ENCODE results near the gene PKP4. TPM values are rescaled to one million over a fixed set of nuclear protein-coding genes. Genes with fewer than 3 reads are reported as not detected.

Gene PKP4
- total RNA-seq, 2 donors from 2014 or later = 90.5 to 102 TPM

DNA sequence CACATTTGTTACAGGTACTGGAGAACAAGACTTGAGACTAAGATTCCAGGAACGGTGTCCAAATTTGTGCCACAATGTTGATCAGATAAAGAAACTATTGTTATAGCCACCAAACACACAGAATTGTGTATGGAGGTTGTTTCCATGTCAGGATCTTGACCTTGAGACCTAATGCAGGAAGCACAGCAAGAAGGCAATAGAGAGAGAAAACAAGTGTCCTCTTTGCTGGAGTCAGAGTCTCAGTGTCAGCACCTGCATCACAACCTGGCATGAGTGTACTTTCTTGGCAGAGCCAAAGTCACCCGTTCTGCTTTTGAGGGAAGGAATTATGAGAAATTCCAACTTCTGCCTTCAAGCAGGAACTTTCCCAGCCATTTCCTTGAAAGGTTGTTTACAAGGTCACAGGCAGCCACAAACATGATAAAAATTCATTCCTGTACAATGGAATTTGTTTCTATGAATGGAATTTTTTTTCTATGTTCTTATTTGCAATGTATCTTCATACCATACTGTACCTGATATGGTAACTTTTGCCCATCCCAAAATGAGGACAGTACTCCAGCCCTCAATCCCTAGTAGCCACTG is 118.4 kb downstream of the PKP4 start:
- H3K27ac Mint-ChIP-seq = no peak overlapping the region

DNA sequence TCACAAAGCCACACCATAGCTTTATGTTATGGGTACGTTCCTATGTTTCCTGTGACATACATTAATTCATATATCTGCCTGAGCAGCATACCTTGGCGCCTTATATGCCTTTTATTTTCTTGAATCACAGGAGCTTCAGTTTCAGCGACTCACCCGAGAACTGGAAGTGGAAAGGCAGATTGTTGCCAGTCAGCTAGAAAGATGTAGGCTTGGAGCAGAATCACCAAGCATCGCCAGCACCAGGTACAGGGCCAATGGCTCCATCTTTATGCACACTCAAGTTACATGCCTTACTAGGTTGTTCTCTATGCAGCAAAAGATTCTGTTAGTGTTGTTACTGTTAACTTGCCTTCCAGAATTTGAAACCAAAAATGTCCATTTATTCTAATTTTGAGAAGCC is 120.4 kb downstream of the PKP4 start:
- H3K9me3 Mint-ChIP-seq = no peaks in the 10 kb centered on the region
- 89 to 91% methylated on average over 2 to 5 of the region's 5 CpGs for WGBS, 2 experiments (ENCODE audit: insufficient coverage in 1 of 2, insufficient read length in 1 of 2)
- H3K4me1 Mint-ChIP-seq = no peaks in the 10 kb centered on the region
- H3K27ac Mint-ChIP-seq = no peak overlapping the region
- Histone ChIP-seq H3K27me3 (ENCODE audit: control insufficient read depth, insufficient read depth, low read length, poor library complexity, severe bottlenecking) (no peaks in the 10 kb centered on the region), H3K27ac (ENCODE audit: low read depth, low read length) (no peak overlapping the region), H3K9ac (ENCODE audit: extremely low read depth, low read length, poor library complexity, severe bottlenecking) (no peak overlapping the region), H3K4me1 (ENCODE audit: control insufficient read depth, insufficient read depth, low read length) (no peaks in the 10 kb centered on the region), H3K4me3 (ENCODE audit: low read length) (no peak overlapping the region), H3K9me3 (ENCODE audit: control insufficient read depth, low read length) (no peaks in the 10 kb centered on the region), H3K36me3 (ENCODE audit: control insufficient read depth, insufficient read depth, low read length) (peaks cover 15% of the 10 kb centered on the region)
- H3K27me3 Mint-ChIP-seq (ENCODE audit: insufficient read depth) = no peaks in the 10 kb centered on the region
- H3K36me3 Mint-ChIP-seq (ENCODE audit: low read depth) = no peaks in the 10 kb centered on the region
- TF ChIP-seq CTCF (conservative IDR thresholded peaks at IDR 0.05) = no peak
- DNase-seq = no peak
- H3K4me3 Mint-ChIP-seq = no peak overlapping the region

More for the DNA sequence above, 118.4 kb downstream of the PKP4 start:
- H3K27me3 Mint-ChIP-seq (ENCODE audit: insufficient read depth) = no peaks in the 10 kb centered on the region
- peaks cover 3% of the 10 kb centered on the region for H3K4me1 Mint-ChIP-seq
- Histone ChIP-seq H3K4me1 (ENCODE audit: control insufficient read depth, insufficient read depth, low read length) (no peaks in the 10 kb centered on the region), H3K36me3 (ENCODE audit: control insufficient read depth, insufficient read depth, low read length) (peaks cover 15% of the 10 kb centered on the region), H3K27ac (ENCODE audit: low read depth, low read length) (no peak overlapping the region), H3K27me3 (ENCODE audit: control insufficient read depth, insufficient read depth, low read length, poor library complexity, severe bottlenecking) (no peaks in the 10 kb centered on the region), H3K4me3 (ENCODE audit: low read length) (no peak overlapping the region), H3K9me3 (ENCODE audit: control insufficient read depth, low read length) (no peaks in the 10 kb centered on the region), H3K9ac (ENCODE audit: extremely low read depth, low read length, poor library complexity, severe bottlenecking) (no peak overlapping the region)
- 98% methylated on average over 2 of the region's 2 CpGs; no CpG with 5 or more reads in 1 of the 2 experiments for WGBS, 2 experiments (ENCODE audit: insufficient coverage in 1 of 2, insufficient read length in 1 of 2)
- no peaks in the 10 kb centered on the region for H3K9me3 Mint-ChIP-seq
- H3K4me3 Mint-ChIP-seq = no peak overlapping the region
- DNase-seq = no peak
- H3K36me3 Mint-ChIP-seq (ENCODE audit: low read depth) = no peaks in the 10 kb centered on the region
- no peak for TF ChIP-seq CTCF (conservative IDR thresholded peaks at IDR 0.05)

- TF ChIP-seq CTCF (conservative IDR thresholded peaks at IDR 0.05) = no peak
- Histone ChIP-seq H3K9ac (ENCODE audit: extremely low read depth, low read length, poor library complexity, severe bottlenecking) (no peak overlapping the region), H3K27me3 (ENCODE audit: control insufficient read depth, insufficient read depth, low read length, poor library complexity, severe bottlenecking) (no peaks in the 10 kb centered on the region), H3K4me3 (ENCODE audit: low read length) (no peak overlapping the region), H3K4me1 (ENCODE audit: control insufficient read depth, insufficient read depth, low read length) (no peaks in the 10 kb centered on the region), H3K27ac (ENCODE audit: low read depth, low read length) (no peak overlapping the region), H3K36me3 (ENCODE audit: control insufficient read depth, insufficient read depth, low read length) (peaks cover 15% of the 10 kb centered on the region), H3K9me3 (ENCODE audit: control insufficient read depth, low read length) (no peaks in the 10 kb centered on the region)
- no peaks in the 10 kb centered on the region for H3K4me1 Mint-ChIP-seq
- no peak overlapping the region for H3K4me3 Mint-ChIP-seq
- 100% methylated on average over 1 of the region's 1 CpG; no CpG with 5 or more reads in 1 of the 2 experiments for WGBS, 2 experiments (ENCODE audit: insufficient coverage in 1 of 2, insufficient read length in 1 of 2)
- H3K9me3 Mint-ChIP-seq = no peaks in the 10 kb centered on the region
- H3K36me3 Mint-ChIP-seq (ENCODE audit: low read depth) = peaks cover 1% of the 10 kb centered on the region
- no peaks in the 10 kb centered on the region for H3K27me3 Mint-ChIP-seq (ENCODE audit: insufficient read depth)
- no peak overlapping the region for H3K27ac Mint-ChIP-seq
- DNase-seq = no peak
Observed at GRCh38 chr2:158578703-158579330, 122.1 kb downstream of the PKP4 start.

All from endodermal cell (in vitro differentiated cells).